Kidney (tissue), 14 donors: ENCODE results near the gene SEMA5A. TPM values are rescaled to one million over a fixed set of nuclear protein-coding genes. Genes with fewer than 3 reads are reported as not detected.

Experiments used
- DNase-seq, 5 donors: peaks; one replicate each; pipeline ENCODE4 v3.0.0-alpha.2; 2013 to 2020
- FAIRE-seq: peaks from 2 replicates; lab custom pipeline; 2012; peaks lifted over from hg19 to GRCh38; lab: Jason Lieb, UNC
- H3K27ac ChIP-seq, 2 donors: one replicate each; pipeline ENCODE4 v1.7.0; 2013; ENCODE audit warnings: low read depth in 2 of 2, low read length in 2 of 2, inconsistent platforms in 1 of 2
- H3K27me3 ChIP-seq: one replicate; pipeline ENCODE4 v1.7.1; 2013; ENCODE audit warnings: low read length, inconsistent platforms; ENCODE audit not compliant: control insufficient read depth, insufficient read depth
- H3K36me3 ChIP-seq, 3 donors: one replicate each; pipeline versions ENCODE4 v1.7.0 to v1.7.1; 2013; ENCODE audit warnings: low read length in 3 of 3, control low read depth in 1 of 3, inconsistent platforms in 1 of 3; ENCODE audit not compliant: insufficient read depth in 3 of 3, control insufficient read depth in 2 of 3
- H3K4me1 ChIP-seq, 3 donors: one replicate each; pipeline versions ENCODE4 v1.7.0 to v1.7.1; 2013; ENCODE audit warnings: low read length in 3 of 3, inconsistent platforms in 1 of 3, low read depth in 1 of 3; ENCODE audit not compliant: control insufficient read depth in 2 of 3, insufficient read depth in 2 of 3
- H3K4me3 ChIP-seq, 3 donors: one replicate each; pipeline versions ENCODE4 v1.7.0 to v1.8.1; 2013; ENCODE audit warnings: low read length in 3 of 3, control low read depth in 1 of 3, inconsistent platforms in 1 of 3
- H3K9ac ChIP-seq, 3 donors: one replicate each; pipeline versions ENCODE4 v1.7.0 to v1.7.1; 2013; ENCODE audit warnings: low read length in 3 of 3, control low read depth in 1 of 3, inconsistent platforms in 1 of 3
- H3K9me3 ChIP-seq, 3 donors: one replicate each; pipeline versions ENCODE4 v1.7.0 to v1.7.1; 2013; ENCODE audit warnings: low read length in 3 of 3, control low read depth in 1 of 3, inconsistent platforms in 1 of 3; ENCODE audit not compliant: control insufficient read depth in 2 of 3, insufficient read depth in 1 of 3
- CTCF ChIP-seq: IDR thresholded peaks from 3 replicates; pipeline ENCODE4 v1.5.1; 2012; ENCODE audit warnings: mild to moderate bottlenecking, moderate library complexity, borderline replicate concordance; ENCODE audit not compliant: insufficient read depth; ENCODE audit errors: extremely low read depth
- intact Hi-C: fragments of 100-400 bp; cut with DNase I; formaldehyde crosslinking; loops from one replicate; pipeline ENCODE4 v1.11.1; 2022
- polyA plus RNA-seq: library from polyadenylated mRNA; stranded (reverse); fragments of 350-450 nt; fragmentation: Illumina TruSeq; extraction: RNeasy Lipid Tissue Mini Kit (QIAGEN cat#74804); gene quantifications from one replicate; pipeline ENCODE4 v1.2.3, GENCODE V29; 2014; ENCODE audit warnings: low read depth, low replicate concordance; ENCODE audit not compliant: insufficient read depth
- total RNA-seq: library from RNA; stranded (reverse); fragmentation: NEBNext Ultra II Directional; extraction: Animal tissue kit (Norgen Biotek cat#: 25700); gene quantifications from one replicate; pipeline ENCODE4 v1.2.1, GENCODE V29; 2021
- donor health status: control.
- donor health status: control.
- donor health status: control.
- donor health status: control.
- donor health status: control.
- donor health status: DM: yes; HTN: yes; CAD: no.
- donor health status: Normal renal cell carcinoma (clear cell type).

SEMA5A gene
- total and polyA plus RNA-seq, 2 donors from 2014 or later = 7.9 to 23.3 TPM

- H3K36me3 ChIP-seq = peaks cover 0 to 2% (median 0%) of the 10 kb centered on the region in 3 donors
- no peak overlapping the region for H3K4me3 ChIP-seq
- H3K4me1 ChIP-seq = no peaks in the 10 kb centered on the region
- FAIRE-seq = no peak
- DNase-seq = no peak
- TF ChIP-seq CTCF = no peak
- H3K27me3 ChIP-seq = no peaks in the 10 kb centered on the region
- no peak overlapping the region for H3K9ac ChIP-seq
- intact Hi-C loops = no loop called here
- no peaks in the 10 kb centered on the region for H3K9me3 ChIP-seq
- H3K27ac ChIP-seq = no peak overlapping the region
Measured at GRCh38 chr5:9140711-9141110, 405.2 kb downstream of the SEMA5A start.

- Histone ChIP-seq H3K9ac (no peak overlapping the region), H3K27ac (no peak overlapping the region), H3K36me3 (peaks cover 0 to 2% (median 0%) of the 10 kb centered on the region in 3 donors), H3K4me3 (no peak overlapping the region), H3K4me1 (no peaks in the 10 kb centered on the region), H3K9me3 (no peaks in the 10 kb centered on the region), H3K27me3 (no peaks in the 10 kb centered on the region)
- DNase-seq (no peak), FAIRE-seq (no peak)
- no peak for TF ChIP-seq CTCF
- intact Hi-C loops = no loop called here
Measured at GRCh38 chr5:9140202-9140601, 405.7 kb downstream of the SEMA5A start.

- FAIRE-seq (no peak), DNase-seq (no peak)
- intact Hi-C loops = no loop called here
- Histone ChIP-seq H3K4me3 (no peak overlapping the region), H3K9me3 (no peaks in the 10 kb centered on the region), H3K9ac (no peak overlapping the region), H3K27me3 (no peaks in the 10 kb centered on the region), H3K4me1 (no peaks in the 10 kb centered on the region), H3K36me3 (peaks cover 0 to 2% (median 0%) of the 10 kb centered on the region in 3 donors), H3K27ac (no peak overlapping the region)
- no peak for TF ChIP-seq CTCF
Measured at GRCh38 chr5:9139344-9139743, 406.5 kb downstream of the SEMA5A start.

- Histone ChIP-seq H3K4me1 (no peaks in the 10 kb centered on the region), H3K9me3 (no peaks in the 10 kb centered on the region), H3K36me3 (no peaks in the 10 kb centered on the region), H3K27ac (no peak overlapping the region), H3K9ac (no peak overlapping the region), H3K27me3 (no peaks in the 10 kb centered on the region), H3K4me3 (no peak overlapping the region)
- TF ChIP-seq CTCF = no peak
- FAIRE-seq = no peak
- intact Hi-C loops = no loop called here
- DNase-seq = no peak
Measured at GRCh38 chr5:9128136-9128535, 417.7 kb downstream of the SEMA5A start.
